Suprapubic skin (tissue), 4 donors: ENCODE results near the gene TTLL5.

Source experiments
- POLR2A ChIP-seq, 2 donors: fragments of 450-650 bp; IDR thresholded peaks; one replicate each; pipeline ENCODE4 v1.6.1; 2017; ENCODE audit warnings: antibody characterized with exemption in 2 of 2, mild to moderate bottlenecking in 2 of 2, moderate library complexity in 2 of 2
- POLR2AphosphoS5 ChIP-seq, 3 donors: sonication (generic); formaldehyde crosslinking; IDR thresholded peaks; one replicate each; pipeline ENCODE4 v1.6.1; 2017; ENCODE audit warnings: antibody characterized with exemption in 3 of 3
- TF ChIP-seq, protein P1 (sequence below), 2 donors: fragments of 200-600 bp in 1 of 2; fragments of 450-650 bp in 1 of 2; sonication (generic) in 1 of 2; IDR thresholded peaks; one replicate each; pipeline ENCODE4 v1.5.1; 2016 to 2019; ENCODE audit warnings: antibody characterized with exemption in 2 of 2, mild to moderate bottlenecking in 1 of 2, moderate library complexity in 1 of 2

DNA sequence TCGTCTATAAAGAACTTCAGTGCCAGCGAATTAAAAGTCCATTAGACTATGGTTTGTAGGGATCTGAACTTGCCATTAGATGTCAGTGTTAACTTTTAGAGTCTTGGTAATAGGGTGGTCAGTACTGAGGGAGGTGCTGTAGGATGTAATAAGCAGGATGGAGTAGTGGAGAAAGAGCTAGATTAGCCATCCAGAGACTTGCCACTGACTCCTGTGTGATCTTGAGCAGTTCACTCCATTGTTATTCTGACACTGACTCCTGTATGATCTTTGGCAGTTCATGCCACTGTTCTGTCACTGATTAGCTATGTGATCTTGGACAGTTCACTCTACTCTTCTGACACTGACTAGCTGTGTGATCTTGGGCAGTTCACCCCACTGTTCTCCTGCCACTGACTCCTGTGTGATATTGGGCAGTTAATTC is 133.6 kb downstream of the TTLL5 start:
- TF ChIP-seq, protein P1, sequence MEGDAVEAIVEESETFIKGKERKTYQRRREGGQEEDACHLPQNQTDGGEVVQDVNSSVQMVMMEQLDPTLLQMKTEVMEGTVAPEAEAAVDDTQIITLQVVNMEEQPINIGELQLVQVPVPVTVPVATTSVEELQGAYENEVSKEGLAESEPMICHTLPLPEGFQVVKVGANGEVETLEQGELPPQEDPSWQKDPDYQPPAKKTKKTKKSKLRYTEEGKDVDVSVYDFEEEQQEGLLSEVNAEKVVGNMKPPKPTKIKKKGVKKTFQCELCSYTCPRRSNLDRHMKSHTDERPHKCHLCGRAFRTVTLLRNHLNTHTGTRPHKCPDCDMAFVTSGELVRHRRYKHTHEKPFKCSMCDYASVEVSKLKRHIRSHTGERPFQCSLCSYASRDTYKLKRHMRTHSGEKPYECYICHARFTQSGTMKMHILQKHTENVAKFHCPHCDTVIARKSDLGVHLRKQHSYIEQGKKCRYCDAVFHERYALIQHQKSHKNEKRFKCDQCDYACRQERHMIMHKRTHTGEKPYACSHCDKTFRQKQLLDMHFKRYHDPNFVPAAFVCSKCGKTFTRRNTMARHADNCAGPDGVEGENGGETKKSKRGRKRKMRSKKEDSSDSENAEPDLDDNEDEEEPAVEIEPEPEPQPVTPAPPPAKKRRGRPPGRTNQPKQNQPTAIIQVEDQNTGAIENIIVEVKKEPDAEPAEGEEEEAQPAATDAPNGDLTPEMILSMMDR (IDR thresholded peaks at IDR 0.05): no peak
- TF ChIP-seq POLR2A (IDR thresholded peaks at IDR 0.05) (no peak), POLR2AphosphoS5 (IDR thresholded peaks at IDR 0.05) (no peak)
